Activated T-helper 1 cell treated with anti-CD3 and anti-CD28 coated beads, Interleukin-12 subunit alpha, Interleukin-12 subunit beta, Interleukin-2, Interleukin-4 antibody, amounts not matched to agents 30 ng/mL and 10 ng/mL and 1 ng/mL, durations not matched to agents 14 hours and 24 hours and 36 hours (primary cell): Measurements from ENCODE around the gene POLE. TPM values are rescaled to one million over a fixed set of nuclear protein-coding genes. Genes with fewer than 3 reads are reported as not detected.
"Not testable (repeated sequence)": the region's sequence is repeated elsewhere in the genome, so short reads cannot be mapped to it uniquely, and the experiment has no call there.

Source experiments
- DNase-seq: peaks from one replicate; pipeline ENCODE4 v3.0.0; 2021; ENCODE audit warnings: low spot score
- H3K27ac Mint-ChIP-seq: one replicate; pipeline ENCODE4 v1.8.0; 2021; ENCODE audit warnings: mild to moderate bottlenecking, mixed read lengths
- H3K27me3 Mint-ChIP-seq: one replicate; pipeline ENCODE4 v1.8.0; 2022; ENCODE audit warnings: mild to moderate bottlenecking, moderate library complexity, mixed read lengths; ENCODE audit not compliant: insufficient read depth
- H3K36me3 Mint-ChIP-seq: one replicate; pipeline ENCODE4 v1.8.0; 2021; ENCODE audit warnings: low read depth, mixed read lengths
- H3K4me1 Mint-ChIP-seq: one replicate; pipeline ENCODE4 v1.8.0; 2021; ENCODE audit warnings: low read depth, mixed read lengths
- H3K4me3 Mint-ChIP-seq: one replicate; pipeline ENCODE4 v1.8.0; 2021; ENCODE audit warnings: mild to moderate bottlenecking, moderate library complexity, mixed read lengths
- H3K9me3 Mint-ChIP-seq: one replicate; pipeline ENCODE4 v1.8.0; 2021; ENCODE audit warnings: mixed read lengths
- intact Hi-C: fragments of 100-400 bp; cut with micrococcal nuclease; formaldehyde crosslinking; loops from one replicate; pipeline ENCODE4 v1.15.1; 2024
- total RNA-seq: library from RNA; stranded (reverse); gene quantifications from 2 replicates; pipeline ENCODE4 v1.2.3, GENCODE V29; 2022

POLE gene
- total RNA-seq, 1 donor from 2014 or later, result 168 TPM

- peak overlapping the region; percentile 89 for H3K4me3 Mint-ChIP-seq
- intact Hi-C loops, result no loop called here
- DNase-seq, result peak; percentile 25
- H3K36me3 Mint-ChIP-seq, result peaks cover 14% of the 10 kb centered on the region
- H3K27ac Mint-ChIP-seq, result peak overlapping the region; percentile 23
- no peaks in the 10 kb centered on the region for H3K9me3 Mint-ChIP-seq
- peaks cover 15% of the 10 kb centered on the region for H3K4me1 Mint-ChIP-seq
- no peaks in the 10 kb centered on the region for H3K27me3 Mint-ChIP-seq
Observed at GRCh38 chr12:132711080-132711843, 24.1 kb upstream of the POLE start.

GRCh38 chr12:132710405-132711079 lies 23.4 kb upstream of the POLE start, which contains the start of gene PGAM5:
Gene PGAM5 (plus strand): TSS chr12:132710842. CDS start chr12:132710877, 35 bp downstream.
- H3K4me1 Mint-ChIP-seq, result peaks cover 15% of the 10 kb centered on the region
- DNase-seq, result peak; percentile 94
- peak within 1 kb of the TSS; percentile 92 for H3K4me3 Mint-ChIP-seq
- intact Hi-C loops, result loop anchor here (1.0 kb wide), 4 partner anchors 23 to 177 kb away; partner anchors contain the start of genes CHFR, GOLGA3, POLE and PXMP2
- H3K36me3 Mint-ChIP-seq, result peaks cover 14% of the 10 kb centered on the region
- peak within 1 kb of the TSS; percentile 96 for H3K27ac Mint-ChIP-seq
- no peaks in the 10 kb centered on the region for H3K27me3 Mint-ChIP-seq
- no peaks in the 10 kb centered on the region for H3K9me3 Mint-ChIP-seq

- H3K4me3 Mint-ChIP-seq, result peak overlapping the region; percentile 92
- no peaks in the 10 kb centered on the region for H3K9me3 Mint-ChIP-seq
- peak overlapping the region; percentile 96 for H3K27ac Mint-ChIP-seq
- H3K4me1 Mint-ChIP-seq, result peaks cover 15% of the 10 kb centered on the region
- no peaks in the 10 kb centered on the region for H3K27me3 Mint-ChIP-seq
- DNase-seq, result peak; percentile 12
- peaks cover 14% of the 10 kb centered on the region for H3K36me3 Mint-ChIP-seq
- intact Hi-C loops, result loop anchor here (1.0 kb wide), 4 partner anchors 23 to 177 kb away; partner anchors contain the start of genes CHFR, GOLGA3, POLE and PXMP2
Observed at GRCh38 chr12:132710043-132710404, 22.9 kb upstream of the POLE start.

GRCh38 chr12:132708150-132708549 lies 21.0 kb upstream of the POLE start:
- intact Hi-C loops, result no loop called here
- Mint-ChIP-seq H3K4me3 (no peak overlapping the region), H3K27me3 (no peaks in the 10 kb centered on the region), H3K9me3 (no peaks in the 10 kb centered on the region), H3K4me1 (peaks cover 9% of the 10 kb centered on the region), H3K36me3 (peaks cover 20% of the 10 kb centered on the region), H3K27ac (no peak overlapping the region)
- DNase-seq, result no peak

GRCh38 chr12:132707241-132707640 lies 20.1 kb upstream of the POLE start:
- no peaks in the 10 kb centered on the region for H3K9me3 Mint-ChIP-seq
- H3K36me3 Mint-ChIP-seq, result peaks cover 20% of the 10 kb centered on the region
- DNase-seq, result no peak
- intact Hi-C loops, result no loop called here
- no peaks in the 10 kb centered on the region for H3K27me3 Mint-ChIP-seq
- peak overlapping the region; percentile 41 for H3K4me3 Mint-ChIP-seq
- H3K4me1 Mint-ChIP-seq, result peaks cover 7% of the 10 kb centered on the region
- H3K27ac Mint-ChIP-seq, result no peak overlapping the region

GRCh38 chr12:132703641-132704040 lies 16.5 kb upstream of the POLE start:
- Mint-ChIP-seq H3K36me3 (peaks cover 31% of the 10 kb centered on the region), H3K4me1 (no peaks in the 10 kb centered on the region), H3K9me3 (no peaks in the 10 kb centered on the region), H3K27me3 (no peaks in the 10 kb centered on the region), H3K27ac (no peak overlapping the region), H3K4me3 (no peak overlapping the region)
- intact Hi-C loops, result no loop called here
- DNase-seq, result no peak

GRCh38 chr12:132702640-132703039 lies 15.5 kb upstream of the POLE start:
- H3K4me3 Mint-ChIP-seq, result no peak overlapping the region
- H3K4me1 Mint-ChIP-seq, result no peaks in the 10 kb centered on the region
- H3K9me3 Mint-ChIP-seq, result no peaks in the 10 kb centered on the region
- H3K36me3 Mint-ChIP-seq, result peaks cover 34% of the 10 kb centered on the region
- H3K27me3 Mint-ChIP-seq, result no peaks in the 10 kb centered on the region
- intact Hi-C loops, result no loop called here
- H3K27ac Mint-ChIP-seq, result no peak overlapping the region
- DNase-seq, result no peak

- no peaks in the 10 kb centered on the region for H3K4me1 Mint-ChIP-seq
- intact Hi-C loops, result no loop called here
- no peaks in the 10 kb centered on the region for H3K27me3 Mint-ChIP-seq
- DNase-seq, result no peak
- no peak overlapping the region for H3K27ac Mint-ChIP-seq
- H3K4me3 Mint-ChIP-seq, result no peak overlapping the region
- no peaks in the 10 kb centered on the region for H3K9me3 Mint-ChIP-seq
- peaks cover 33% of the 10 kb centered on the region for H3K36me3 Mint-ChIP-seq
Observed at GRCh38 chr12:132700212-132700822, 13.2 kb upstream of the POLE start.

GRCh38 chr12:132698341-132698740 lies 11.2 kb upstream of the POLE start:
- no peak for DNase-seq
- no peaks in the 10 kb centered on the region for H3K9me3 Mint-ChIP-seq
- H3K27ac Mint-ChIP-seq, result no peak overlapping the region
- intact Hi-C loops, result no loop called here
- no peak overlapping the region for H3K4me3 Mint-ChIP-seq
- H3K27me3 Mint-ChIP-seq, result no peaks in the 10 kb centered on the region
- H3K36me3 Mint-ChIP-seq, result peaks cover 27% of the 10 kb centered on the region
- H3K4me1 Mint-ChIP-seq, result no peaks in the 10 kb centered on the region

- H3K36me3 Mint-ChIP-seq, result peaks cover 21% of the 10 kb centered on the region
- intact Hi-C loops, result no loop called here
- H3K4me1 Mint-ChIP-seq, result no peaks in the 10 kb centered on the region
- no peaks in the 10 kb centered on the region for H3K9me3 Mint-ChIP-seq
- H3K27me3 Mint-ChIP-seq, result no peaks in the 10 kb centered on the region
- no peak overlapping the region for H3K27ac Mint-ChIP-seq
- DNase-seq, result no peak
- H3K4me3 Mint-ChIP-seq, result no peak overlapping the region
Observed at GRCh38 chr12:132695431-132695830, 8.3 kb upstream of the POLE start.

- DNase-seq, H3K27ac Mint-ChIP-seq, intact Hi-C loops, H3K4me1 Mint-ChIP-seq, H3K9me3 Mint-ChIP-seq, H3K27me3 Mint-ChIP-seq, H3K4me3 Mint-ChIP-seq: not testable (repeated sequence)
- peaks cover 21% of the 10 kb centered on the region for H3K36me3 Mint-ChIP-seq
Observed at GRCh38 chr12:132694888-132695287, 7.7 kb upstream of the POLE start.

- H3K36me3 Mint-ChIP-seq, result peaks cover 11% of the 10 kb centered on the region
- DNase-seq, H3K4me1 Mint-ChIP-seq, H3K9me3 Mint-ChIP-seq, intact Hi-C loops, H3K4me3 Mint-ChIP-seq, H3K27me3 Mint-ChIP-seq, H3K27ac Mint-ChIP-seq: not testable (repeated sequence)
Observed at GRCh38 chr12:132692030-132692429, 4.9 kb upstream of the POLE start.

GRCh38 chr12:132690112-132690511 lies 3.0 kb upstream of the POLE start:
- no peak for DNase-seq
- no peak overlapping the region for H3K27ac Mint-ChIP-seq
- H3K9me3 Mint-ChIP-seq, result no peaks in the 10 kb centered on the region
- peaks cover 17% of the 10 kb centered on the region for H3K4me1 Mint-ChIP-seq
- H3K27me3 Mint-ChIP-seq, result no peaks in the 10 kb centered on the region
- H3K4me3 Mint-ChIP-seq, result peak overlapping the region; percentile 84
- H3K36me3 Mint-ChIP-seq, result peaks cover 7% of the 10 kb centered on the region
- intact Hi-C loops, result no loop called here
